Bronchial epithelial cell (primary cell): ENCODE data around the gene EHBP1. TPM values are rescaled to one million over a fixed set of nuclear protein-coding genes. Genes with fewer than 3 reads are reported as not detected.

Experiments used
- DNase-seq: peaks from one replicate; pipeline ENCODE4 v3.0.0-alpha.2; 2010; ENCODE audit warnings: low read depth
- FAIRE-seq: peaks from 2 replicates; lab custom pipeline; 2011; peaks lifted over from hg19 to GRCh38; lab: Jason Lieb, UNC
- H3K27me3 ChIP-seq: 2 replicates; pipeline ENCODE4 v1.5.1; 2011; ENCODE audit warnings: low read length; ENCODE audit not compliant: control insufficient read depth, insufficient read depth
- H3K36me3 ChIP-seq: 2 replicates; pipeline ENCODE4 v1.5.1; 2011; ENCODE audit warnings: low read length; ENCODE audit not compliant: control insufficient read depth, insufficient read depth
- H3K4me3 ChIP-seq: 2 replicates; pipeline ENCODE4 v1.5.1; 2011; ENCODE audit warnings: mild to moderate bottlenecking, low read depth, low read length, control low read depth
- total RNA-seq: library from RNA; depleted of rRNA; stranded (reverse); fragments of >200 nt; gene quantifications from 2 replicates; pipeline ENCODE4 v1.2.1, GENCODE V29; 2014
- TF ChIP-seq, protein P1 (sequence below): IDR thresholded peaks from 2 replicates; pipeline ENCODE4 v1.5.1; 2011; ENCODE audit warnings: mild to moderate bottlenecking, moderate library complexity, low read length, control low read depth, inconsistent platforms; ENCODE audit not compliant: insufficient read depth, severe bottlenecking

EHBP1 gene
- total RNA-seq, 1 donor from 2014 or later, result 132 TPM

DNA sequence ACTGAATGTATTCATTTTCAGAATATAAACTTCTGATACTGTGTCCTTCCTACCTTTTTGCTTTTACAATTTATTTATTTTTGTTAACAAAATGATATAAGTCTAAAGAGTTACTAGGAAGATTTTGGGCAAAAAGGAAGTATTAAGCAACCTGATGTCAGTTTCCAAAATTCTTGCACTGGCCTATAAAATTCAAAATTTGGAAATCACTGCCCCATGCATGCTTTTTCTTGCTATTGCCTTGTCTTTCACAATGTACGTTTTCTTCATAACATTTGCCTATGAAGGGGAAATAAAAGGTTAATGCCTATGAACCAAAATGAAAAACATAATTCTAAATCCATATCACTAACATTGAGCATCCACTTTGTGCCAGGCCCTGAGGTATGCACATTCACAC lies 40.1 kb upstream of the EHBP1 start:
- FAIRE-seq, result no peak
- no peaks in the 10 kb centered on the region for H3K27me3 ChIP-seq

DNA sequence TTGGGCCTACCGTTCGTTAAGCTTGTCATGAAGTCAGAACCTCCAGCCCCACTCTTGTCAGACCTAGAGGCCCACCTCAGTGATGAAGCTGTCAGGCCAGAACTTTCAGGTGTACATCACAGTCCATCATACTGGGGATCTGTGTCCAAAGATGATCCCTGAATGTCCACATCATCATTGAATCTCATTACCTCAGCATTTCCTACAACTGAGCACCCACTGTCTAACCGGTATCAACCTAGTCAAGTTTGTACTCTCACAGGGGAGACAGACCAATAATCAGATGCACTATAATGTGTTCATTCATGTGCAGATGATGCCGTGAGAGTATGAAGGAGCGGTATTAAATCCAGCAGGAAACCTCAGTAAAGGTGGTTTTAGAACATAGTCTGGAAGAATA lies 36.3 kb upstream of the EHBP1 start:
- no peak for DNase-seq
- FAIRE-seq, result no peak
- Histone ChIP-seq H3K36me3 (no peaks in the 10 kb centered on the region), H3K27me3 (no peaks in the 10 kb centered on the region), H3K4me3 (no peak overlapping the region)
- TF ChIP-seq, protein P1, sequence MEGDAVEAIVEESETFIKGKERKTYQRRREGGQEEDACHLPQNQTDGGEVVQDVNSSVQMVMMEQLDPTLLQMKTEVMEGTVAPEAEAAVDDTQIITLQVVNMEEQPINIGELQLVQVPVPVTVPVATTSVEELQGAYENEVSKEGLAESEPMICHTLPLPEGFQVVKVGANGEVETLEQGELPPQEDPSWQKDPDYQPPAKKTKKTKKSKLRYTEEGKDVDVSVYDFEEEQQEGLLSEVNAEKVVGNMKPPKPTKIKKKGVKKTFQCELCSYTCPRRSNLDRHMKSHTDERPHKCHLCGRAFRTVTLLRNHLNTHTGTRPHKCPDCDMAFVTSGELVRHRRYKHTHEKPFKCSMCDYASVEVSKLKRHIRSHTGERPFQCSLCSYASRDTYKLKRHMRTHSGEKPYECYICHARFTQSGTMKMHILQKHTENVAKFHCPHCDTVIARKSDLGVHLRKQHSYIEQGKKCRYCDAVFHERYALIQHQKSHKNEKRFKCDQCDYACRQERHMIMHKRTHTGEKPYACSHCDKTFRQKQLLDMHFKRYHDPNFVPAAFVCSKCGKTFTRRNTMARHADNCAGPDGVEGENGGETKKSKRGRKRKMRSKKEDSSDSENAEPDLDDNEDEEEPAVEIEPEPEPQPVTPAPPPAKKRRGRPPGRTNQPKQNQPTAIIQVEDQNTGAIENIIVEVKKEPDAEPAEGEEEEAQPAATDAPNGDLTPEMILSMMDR, result no peak

More for the DNA sequence above, 40.1 kb upstream of the EHBP1 start:
- DNase-seq, result no peak
- TF ChIP-seq, protein P1, result no peak
- H3K4me3 ChIP-seq, result no peak overlapping the region
- no peaks in the 10 kb centered on the region for H3K36me3 ChIP-seq

DNA sequence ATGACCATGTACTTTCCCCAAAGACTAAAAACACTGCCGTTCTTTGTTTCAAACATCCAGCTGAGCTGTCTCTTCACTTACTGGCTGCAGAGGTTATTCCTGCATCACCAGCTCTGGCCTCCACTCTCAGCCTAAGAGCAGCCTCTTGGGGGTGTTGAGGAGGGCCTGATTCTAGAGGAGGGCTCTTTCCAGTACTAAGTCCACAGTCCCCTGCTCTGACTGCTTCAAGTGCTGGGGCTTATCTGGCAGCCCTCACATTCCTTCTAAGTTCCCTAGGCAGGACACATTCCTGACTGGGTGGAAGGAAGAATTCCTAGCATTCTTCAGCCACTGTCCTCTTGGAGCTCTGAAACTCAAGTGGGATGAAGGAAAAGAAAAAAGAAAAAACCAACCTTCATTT lies 32.9 kb upstream of the EHBP1 start:
- TF ChIP-seq, protein P1, result no peak
- no peak for FAIRE-seq
- H3K4me3 ChIP-seq, result no peak overlapping the region
- DNase-seq, result no peak
- no peaks in the 10 kb centered on the region for H3K27me3 ChIP-seq
- no peaks in the 10 kb centered on the region for H3K36me3 ChIP-seq

DNA sequence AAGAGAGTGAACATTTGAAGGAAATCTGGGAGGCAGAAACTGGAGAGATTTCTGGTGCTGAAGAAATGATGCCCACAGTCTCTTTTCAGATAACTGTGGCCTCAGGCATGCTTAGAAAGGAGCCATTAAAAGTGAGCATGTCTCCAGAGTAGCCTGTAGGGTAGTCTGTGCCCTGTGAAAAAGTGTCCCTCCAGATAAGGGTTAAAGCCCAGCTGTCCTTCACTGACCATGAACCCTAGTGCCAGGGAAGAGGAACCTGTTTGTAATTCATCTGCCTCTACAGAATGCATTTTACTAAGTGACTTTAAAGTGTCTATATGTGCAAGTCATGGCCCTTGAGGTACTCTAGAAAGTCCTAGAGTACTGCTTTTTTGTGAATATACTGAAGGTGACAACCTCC lies 30.5 kb upstream of the EHBP1 start:
- no peaks in the 10 kb centered on the region for H3K36me3 ChIP-seq
- no peaks in the 10 kb centered on the region for H3K27me3 ChIP-seq
- DNase-seq, result no peak
- TF ChIP-seq, protein P1, result no peak
- no peak for FAIRE-seq
- H3K4me3 ChIP-seq, result no peak overlapping the region

DNA sequence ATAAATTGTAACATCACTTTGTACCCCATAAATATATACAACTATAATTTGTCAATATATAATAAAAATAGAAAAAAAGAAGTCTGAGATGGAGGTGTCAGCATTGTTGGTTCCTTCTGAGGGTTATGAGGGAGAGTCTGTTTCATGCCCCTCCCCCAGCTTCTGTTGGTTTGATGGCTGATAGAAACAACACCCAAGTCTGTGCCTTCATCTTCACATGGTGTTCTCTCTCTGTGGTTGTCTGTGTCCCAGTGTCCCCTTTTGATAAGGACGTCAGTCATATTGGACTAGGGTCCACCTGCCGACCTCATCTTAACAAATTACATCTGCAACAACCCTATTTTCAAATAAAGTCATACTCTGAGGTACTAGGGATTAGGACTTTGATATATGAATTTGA lies 20.3 kb upstream of the EHBP1 start:
- Histone ChIP-seq H3K4me3 (no peak overlapping the region), H3K36me3 (no peaks in the 10 kb centered on the region), H3K27me3 (no peaks in the 10 kb centered on the region)
- TF ChIP-seq, protein P1, result no peak
- DNase-seq (no peak), FAIRE-seq (no peak)

DNA sequence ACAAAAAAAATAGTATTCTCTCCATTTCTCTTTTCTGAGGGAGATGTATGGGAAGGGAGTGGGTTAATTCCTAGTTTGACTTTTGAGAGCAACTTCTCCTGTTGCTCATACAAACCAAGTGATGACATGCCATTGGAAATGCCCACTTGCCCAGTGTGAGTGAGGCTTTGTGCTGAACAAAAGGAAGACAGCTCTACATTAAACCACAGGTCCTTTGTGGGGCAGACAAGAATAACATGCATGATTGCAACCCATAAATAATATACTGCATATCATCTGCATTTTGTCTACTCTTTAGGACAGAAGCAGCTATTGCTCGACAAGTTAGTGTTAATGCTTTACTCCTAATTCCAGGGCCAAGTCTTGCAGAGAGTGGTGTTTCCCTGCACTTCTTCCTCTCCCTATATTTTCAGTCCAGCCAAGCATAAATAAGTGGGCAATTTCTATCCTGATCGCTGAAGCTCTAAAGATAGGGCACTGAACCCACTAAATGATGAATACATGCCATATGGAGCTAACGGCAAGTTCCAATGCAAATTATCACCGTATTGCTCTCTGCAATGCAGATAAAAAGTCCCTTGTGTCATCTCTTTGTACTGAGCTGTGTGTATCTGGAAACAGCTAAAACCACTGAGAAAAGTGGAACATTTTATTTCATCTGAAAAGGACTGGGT lies 19.4 kb upstream of the EHBP1 start:
- no peak for DNase-seq
- TF ChIP-seq, protein P1, result no peak
- Histone ChIP-seq H3K36me3 (no peaks in the 10 kb centered on the region), H3K27me3 (no peaks in the 10 kb centered on the region), H3K4me3 (no peak overlapping the region)
- no peak for FAIRE-seq
